Endothelial cell of umbilical vein (primary cell): ENCODE measurements around the gene ANKMY2. TPM values are rescaled to one million over a fixed set of nuclear protein-coding genes. Genes with fewer than 3 reads are reported as not detected.

Source experiments
- BruUV-seq: library from RNA; stranded (reverse); fragments of 400-500 nt; replicated peaks from 2 replicates; lab custom pipeline; 2021; lab: Mats Ljungman, UMichigan
- CTCF ChIA-PET: fragments of 300-600, 350-600 bp; sonication (Branson Sonifier 250); formaldehyde crosslinking; loops from one replicate; lab custom pipeline; 2021; ENCODE audit warnings: antibody characterized with exemption, inconsistent platforms; lab: Charles Lee
- POLR2A ChIA-PET: fragments of 300-600, 350-600 bp; sonication (Branson Sonifier 250); formaldehyde crosslinking; loops from one replicate; lab custom pipeline; 2021; ENCODE audit warnings: antibody characterized with exemption, inconsistent platforms; lab: Charles Lee
- DNase-seq: peaks from one replicate; pipeline ENCODE4 v3.0.0-alpha.2; 2011; ENCODE audit warnings: low read depth, low spot score
- FAIRE-seq: peaks from 2 replicates; lab custom pipeline; 2011; peaks lifted over from hg19 to GRCh38; lab: Jason Lieb, UNC
- H2AFZ ChIP-seq: 2 replicates; pipeline ENCODE4 v1.6.0; 2012; ENCODE audit warnings: low read depth, low read length, control low read depth, inconsistent platforms
- H3K27ac ChIP-seq: 2 replicates; pipeline ENCODE4 v1.5.1; 2011; ENCODE audit warnings: low read depth, mild to moderate bottlenecking, control low read depth, low read length, moderate library complexity; ENCODE audit not compliant: insufficient read depth
- H3K27me3 ChIP-seq, 2 experiments: 2 replicates each; pipeline versions ENCODE4 v1.6.0 to v1.6.1; 2011; ENCODE audit warnings: low read length in 2 of 2, mixed read lengths in 1 of 2; ENCODE audit not compliant: control insufficient read depth in 2 of 2, insufficient read depth in 2 of 2
- H3K36me3 ChIP-seq, 2 experiments: 2 replicates in 1 of 2; 3 replicates in 1 of 2; pipeline ENCODE4 v1.5.1; 2011; ENCODE audit warnings: low read length in 2 of 2, mild to moderate bottlenecking in 1 of 2, moderate library complexity in 1 of 2; ENCODE audit not compliant: control insufficient read depth in 2 of 2, insufficient read depth in 2 of 2; ENCODE audit errors: extremely low read depth in 1 of 2
- H3K4me1 ChIP-seq: 3 replicates; pipeline ENCODE4 v1.5.1; 2011; ENCODE audit warnings: mild to moderate bottlenecking, low read length; ENCODE audit not compliant: control insufficient read depth, insufficient read depth; ENCODE audit errors: extremely low read depth
- H3K4me2 ChIP-seq: 2 replicates; pipeline ENCODE4 v1.6.1; 2011; ENCODE audit warnings: low read length, control low read depth, mixed read lengths; ENCODE audit not compliant: insufficient read depth
- H3K4me3 ChIP-seq, 3 experiments: fragments of 200-600 bp in 1 of 3; sonication (generic), shearing (Covaris generic) in 1 of 3; replicated peaks in 1 of 3; 2 replicates each; pipeline ENCODE4 v1.5.1; 2011 to 2016; ENCODE audit warnings: control low read depth in 3 of 3, low read length in 3 of 3, mild to moderate bottlenecking in 2 of 3, inconsistent platforms in 1 of 3, low read depth in 1 of 3, moderate library complexity in 1 of 3; ENCODE audit not compliant: insufficient read depth in 1 of 3
- H3K79me2 ChIP-seq: 2 replicates; pipeline ENCODE4 v1.6.0; 2012; ENCODE audit warnings: low read length, inconsistent platforms; ENCODE audit not compliant: control insufficient read depth, insufficient read depth
- H3K9ac ChIP-seq: replicated peaks from 2 replicates; pipeline ENCODE3; 2011; ENCODE audit warnings: low read length, control low read depth; ENCODE audit not compliant: insufficient read depth; ENCODE audit errors: extremely low read depth
- H3K9me1 ChIP-seq: replicated peaks from 3 replicates; pipeline ENCODE4 v1.6.0; 2011; ENCODE audit warnings: mild to moderate bottlenecking, low read length; ENCODE audit not compliant: control insufficient read depth, insufficient read depth; ENCODE audit errors: extremely low read depth
- H3K9me3 ChIP-seq: replicated peaks from 2 replicates; pipeline ENCODE4 v1.5.1; 2012; ENCODE audit warnings: low read length, inconsistent platforms; ENCODE audit not compliant: control insufficient read depth, insufficient read depth
- H4K20me1 ChIP-seq: replicated peaks from 2 replicates; pipeline ENCODE3; 2011; ENCODE audit warnings: mild to moderate bottlenecking, low read length; ENCODE audit not compliant: control insufficient read depth, insufficient read depth; ENCODE audit errors: extremely low read depth
- CTCF ChIP-seq, 2 donors: IDR thresholded peaks; 1 replicate in 1 of 2; 2 replicates in 1 of 2; pipeline ENCODE4 v1.5.1; 2011; ENCODE audit warnings: low read length in 2 of 2, mild to moderate bottlenecking in 2 of 2, moderate library complexity in 2 of 2, control low read depth in 1 of 2, inconsistent platforms in 1 of 2, low read depth in 1 of 2; ENCODE audit not compliant: insufficient read depth in 1 of 2; ENCODE audit errors: extremely low read depth in 1 of 2
- EZH2 ChIP-seq: IDR thresholded peaks from 2 replicates; pipeline ENCODE4 v1.6.1; 2012; ENCODE audit warnings: borderline replicate concordance, low read depth, mild to moderate bottlenecking, moderate library complexity, low read length, inconsistent platforms; ENCODE audit not compliant: severe bottlenecking
- FOS ChIP-seq: IDR thresholded peaks from 2 replicates; pipeline ENCODE4 v1.6.1; 2011; ENCODE audit warnings: mild to moderate bottlenecking, low read length, moderate library complexity, borderline replicate concordance; ENCODE audit not compliant: insufficient read depth
- GATA2 ChIP-seq: IDR thresholded peaks from 2 replicates; pipeline ENCODE4 v1.7.0; 2011; ENCODE audit warnings: low read depth, mild to moderate bottlenecking, moderate library complexity, mixed read lengths, low read length; ENCODE audit not compliant: insufficient read length, insufficient read depth
- MAX ChIP-seq: IDR thresholded peaks from 2 replicates; pipeline ENCODE4 v1.6.1; 2011; ENCODE audit not compliant: insufficient read depth, insufficient read length
- MYC ChIP-seq: IDR thresholded peaks from one replicate; pipeline ENCODE4 v1.6.1; 2011; ENCODE audit warnings: mild to moderate bottlenecking, low read depth, low read length
- POLR2A ChIP-seq: IDR thresholded peaks from 2 replicates; pipeline ENCODE4 v1.6.1; 2012; ENCODE audit warnings: low read depth, mild to moderate bottlenecking, control low read depth, low read length
- POLR2AphosphoS5 ChIP-seq: IDR thresholded peaks from 2 replicates; pipeline ENCODE4 v1.6.1; 2012; ENCODE audit warnings: low read depth, mild to moderate bottlenecking, control low read depth, low read length, moderate library complexity; ENCODE audit not compliant: insufficient read depth
- dilution Hi-C: fragments of 300-500 bp; cut with MboI; formaldehyde crosslinking; loops from one replicate; pipeline ENCODE4 v1.15.0; 2019; ENCODE audit warnings: low sequenced_read_pairs; ENCODE audit not compliant: extremely low pct_ligation_motif_present
- intact Hi-C: fragments of 100-400 bp; cut with micrococcal nuclease; formaldehyde crosslinking; loops from one replicate; pipeline ENCODE4 v1.10.0; 2022
- polyA plus RNA-seq, 4 experiments: library from polyadenylated mRNA; depleted of rRNA in 3 of 4; stranded (reverse) in 3 of 4; unstranded in 1 of 4; fragments of >200 nt; gene quantifications; 2 replicates each; pipeline versions ENCODE4 v1.2.1 to v1.2.3, GENCODE V29; 2011 to 2012; ENCODE audit warnings: missing spikeins in 1 of 4
- total RNA-seq: library from RNA; stranded (reverse); gene quantifications from 2 replicates; pipeline ENCODE4 v1.2.3, GENCODE V29; 2021

Gene ANKMY2
- total and polyA plus RNA-seq, 2 donors (not counting 3 experiments of a cell fraction or from before 2014, with no cell fraction given), result 7.7 to 11.6 TPM

GRCh38 chr7:16677978-16678494 lies 32.5 kb upstream of the ANKMY2 start:
- Histone ChIP-seq H4K20me1 (peaks cover 2% of the 10 kb centered on the region), H3K4me1 (no peaks in the 10 kb centered on the region), H3K9ac (no peak overlapping the region), H3K9me1 (no peaks in the 10 kb centered on the region), H3K27ac (no peak overlapping the region), H3K36me3 (peaks cover 6 to 9% of the 10 kb centered on the region in 2 experiments), H3K4me2 (no peak overlapping the region), H3K27me3 (no peaks in the 10 kb centered on the region), H3K79me2 (peaks cover 16% of the 10 kb centered on the region), H3K9me3 (no peaks in the 10 kb centered on the region), H3K4me3 (no peak overlapping the region), H2AFZ (no peak overlapping the region)
- TF ChIP-seq POLR2AphosphoS5 (no peak), EZH2 (no peak), CTCF (IDR thresholded peaks at IDR 0.05; ENCODE audit: extremely low read depth in 1 of 2, insufficient read depth in 1 of 2, low read depth in 1 of 2, low read length in 2 of 2) (no peak), MYC (no peak)
- no TSS peak for BruUV-seq
- intact Hi-C loops (no loop called here), dilution Hi-C loops (no loop called here)
- no peak for DNase-seq
- no peak for FAIRE-seq
- ChIA-PET POLR2A (no interaction called here), CTCF (no interaction called here)

GRCh38 chr7:16675277-16675676 lies 29.7 kb upstream of the ANKMY2 start:
- intact Hi-C loops (no loop called here), dilution Hi-C loops (no loop called here)
- CTCF ChIA-PET, result interaction anchor here (1.0 to 1.8 kb wide), 3 partner anchors 9 to 20 kb away, joined by 6 to 7 read pairs (median 6); no protein-coding TSS in a partner anchor
- H3K4me1 ChIP-seq, result no peaks in the 10 kb centered on the region
- no peak overlapping the region for H3K27ac ChIP-seq
- H3K4me3 ChIP-seq, result no peak overlapping the region
- peaks cover 0 to under 1% of the 10 kb centered on the region in 2 experiments for H3K36me3 ChIP-seq
- POLR2A ChIA-PET, result no interaction called here
- TF ChIP-seq CTCF (IDR thresholded peaks at IDR 0.05; ENCODE audit: extremely low read depth in 1 of 2, insufficient read depth in 1 of 2, low read depth in 1 of 2, low read length in 2 of 2), result no peak
- no peak for TF ChIP-seq EZH2
- no peak for TF ChIP-seq POLR2AphosphoS5
- no peak for TF ChIP-seq MAX
- no peak for TF ChIP-seq POLR2A
- no peak for TF ChIP-seq GATA2
- no peak for TF ChIP-seq FOS
- no peak overlapping the region for H3K4me2 ChIP-seq
- no peaks in the 10 kb centered on the region for H3K27me3 ChIP-seq
- DNase-seq (no peak), FAIRE-seq (no peak)
- H3K9ac ChIP-seq, result no peak overlapping the region
- H3K9me1 ChIP-seq, result no peaks in the 10 kb centered on the region
- no TSS peak for BruUV-seq
- H3K9me3 ChIP-seq, result no peaks in the 10 kb centered on the region
- peaks cover 37% of the 10 kb centered on the region for H3K79me2 ChIP-seq
- H2AFZ ChIP-seq, result no peak overlapping the region
- H4K20me1 ChIP-seq, result peaks cover 2% of the 10 kb centered on the region
